ENCODE measurements around the gene FAM162B. TPM values are rescaled to one million over a fixed set of nuclear protein-coding genes. Genes with fewer than 3 reads are reported as not detected.

FAM162B gene
- total RNA-seq, 1 experiment from 2014 or later, result 2.1 TPM

GRCh38 chr6:116797585-116797984, 32.1 kb upstream of the FAM162B start:
- Histone ChIP-seq H3K4me1 (ENCODE audit: insufficient read depth, low read length) (no peaks in the 10 kb centered on the region), H2AFZ (ENCODE audit: low read length) (no peak overlapping the region), H3K9me3 (ENCODE audit: control insufficient read depth, low read depth, low read length) (no peaks in the 10 kb centered on the region), H2BK20ac (ENCODE audit: low read depth, low read length, poor library complexity, severe bottlenecking) (no peak overlapping the region), H3K79me1 (ENCODE audit: insufficient read depth, low read depth, low read length, poor library complexity, severe bottlenecking) (no peaks in the 10 kb centered on the region), H3K18ac (ENCODE audit: insufficient read length, low read depth, low read length) (no peak overlapping the region), H3K9ac (ENCODE audit: extremely low read depth, insufficient read length, low read length) (no peak overlapping the region), H4K20me1 (ENCODE audit: control insufficient read depth, insufficient read depth, insufficient read length) (no peaks in the 10 kb centered on the region), H3K27me3 (ENCODE audit: insufficient read depth, low read length) (no peaks in the 10 kb centered on the region), H3K4me2 (ENCODE audit: insufficient read depth, insufficient read length, low read length) (no peak overlapping the region), H3K23ac (ENCODE audit: insufficient read length, low read depth, low read length) (no peak overlapping the region), H3K56ac (ENCODE audit: insufficient read length, low read depth, low read length) (no peak overlapping the region), H3K4ac (ENCODE audit: low read depth, low read length) (no peak overlapping the region), H2BK120ac (ENCODE audit: low read depth, low read length, poor library complexity, severe bottlenecking) (no peak overlapping the region), H3T11ph (ENCODE audit: low read length) (no peak overlapping the region), H3K79me2 (ENCODE audit: insufficient read depth, low read length) (no peaks in the 10 kb centered on the region), H2BK5ac (ENCODE audit: insufficient read length, low read length) (no peak overlapping the region), H3K14ac (ENCODE audit: insufficient read depth, low read length) (no peak overlapping the region), H3K23me2 (ENCODE audit: insufficient read length, low read depth, low read length, poor library complexity, severe bottlenecking) (no peaks in the 10 kb centered on the region), H2AK5ac (ENCODE audit: insufficient read length, low read length) (no peak overlapping the region), H2BK12ac (ENCODE audit: insufficient read length, low read depth, low read length) (no peak overlapping the region), H4K8ac (replicated peaks; ENCODE audit: insufficient read length, low read depth, low read length) (no peak overlapping the region), H2BK15ac (ENCODE audit: low read depth, low read length) (no peak overlapping the region), H3K27ac (ENCODE audit: insufficient read length, low read depth, low read length) (no peak overlapping the region), H4K5ac (ENCODE audit: insufficient read length, low read depth, low read length) (no peak overlapping the region), H4K91ac (ENCODE audit: insufficient read length, low read depth, low read length) (no peak overlapping the region)
- Mint-ChIP-seq H3K27me3 (ENCODE audit: low read depth) (no peaks in the 10 kb centered on the region), H3K27ac (no peak overlapping the region; a peak in 1 of 7 replicates), H3K36me3 (ENCODE audit: insufficient read depth in 1 of 3, low read depth in 3 of 3) (no peaks in the 10 kb centered on the region), H3K4me3 (no peak overlapping the region), H3K4me1 (no peaks in the 10 kb centered on the region), H3K9me3 (no peaks in the 10 kb centered on the region)
- TF ChIP-seq, protein P1, sequence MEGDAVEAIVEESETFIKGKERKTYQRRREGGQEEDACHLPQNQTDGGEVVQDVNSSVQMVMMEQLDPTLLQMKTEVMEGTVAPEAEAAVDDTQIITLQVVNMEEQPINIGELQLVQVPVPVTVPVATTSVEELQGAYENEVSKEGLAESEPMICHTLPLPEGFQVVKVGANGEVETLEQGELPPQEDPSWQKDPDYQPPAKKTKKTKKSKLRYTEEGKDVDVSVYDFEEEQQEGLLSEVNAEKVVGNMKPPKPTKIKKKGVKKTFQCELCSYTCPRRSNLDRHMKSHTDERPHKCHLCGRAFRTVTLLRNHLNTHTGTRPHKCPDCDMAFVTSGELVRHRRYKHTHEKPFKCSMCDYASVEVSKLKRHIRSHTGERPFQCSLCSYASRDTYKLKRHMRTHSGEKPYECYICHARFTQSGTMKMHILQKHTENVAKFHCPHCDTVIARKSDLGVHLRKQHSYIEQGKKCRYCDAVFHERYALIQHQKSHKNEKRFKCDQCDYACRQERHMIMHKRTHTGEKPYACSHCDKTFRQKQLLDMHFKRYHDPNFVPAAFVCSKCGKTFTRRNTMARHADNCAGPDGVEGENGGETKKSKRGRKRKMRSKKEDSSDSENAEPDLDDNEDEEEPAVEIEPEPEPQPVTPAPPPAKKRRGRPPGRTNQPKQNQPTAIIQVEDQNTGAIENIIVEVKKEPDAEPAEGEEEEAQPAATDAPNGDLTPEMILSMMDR (conservative IDR thresholded peaks at IDR 0.05), result no peak
- WGBS (ENCODE audit: extremely low coverage, insufficient read length, low lambda C conversion rate), result 100% methylated on average over 1 of the region's 2 CpGs
- no peak for DNase-seq
